ENCODE data around the gene CFAP221.

The CFAP221 gene

DNA sequence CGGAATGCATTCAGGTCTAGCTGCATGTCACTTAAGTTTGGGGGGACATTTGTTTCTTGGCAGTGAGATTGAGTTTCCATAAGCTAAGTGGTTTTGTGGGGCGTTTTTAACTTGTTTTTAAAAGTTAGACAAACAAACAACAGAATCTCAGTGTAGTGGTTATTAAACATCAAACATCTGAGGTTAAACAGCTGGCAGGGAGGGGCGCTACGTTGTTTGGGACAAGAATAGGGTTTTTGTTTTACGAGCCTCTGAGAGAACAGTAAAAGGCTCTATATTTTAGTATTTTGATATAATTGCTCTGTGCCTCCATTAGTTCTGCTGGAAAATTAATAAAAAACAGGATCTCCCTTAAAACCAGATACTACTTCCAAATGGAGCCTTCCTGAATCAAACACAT is 93.1 kb downstream of the CFAP221 start:
- DNase-seq (ENCODE audit: extremely low read depth, insufficient read length), result no peak
- TF ChIP-seq, protein P1, sequence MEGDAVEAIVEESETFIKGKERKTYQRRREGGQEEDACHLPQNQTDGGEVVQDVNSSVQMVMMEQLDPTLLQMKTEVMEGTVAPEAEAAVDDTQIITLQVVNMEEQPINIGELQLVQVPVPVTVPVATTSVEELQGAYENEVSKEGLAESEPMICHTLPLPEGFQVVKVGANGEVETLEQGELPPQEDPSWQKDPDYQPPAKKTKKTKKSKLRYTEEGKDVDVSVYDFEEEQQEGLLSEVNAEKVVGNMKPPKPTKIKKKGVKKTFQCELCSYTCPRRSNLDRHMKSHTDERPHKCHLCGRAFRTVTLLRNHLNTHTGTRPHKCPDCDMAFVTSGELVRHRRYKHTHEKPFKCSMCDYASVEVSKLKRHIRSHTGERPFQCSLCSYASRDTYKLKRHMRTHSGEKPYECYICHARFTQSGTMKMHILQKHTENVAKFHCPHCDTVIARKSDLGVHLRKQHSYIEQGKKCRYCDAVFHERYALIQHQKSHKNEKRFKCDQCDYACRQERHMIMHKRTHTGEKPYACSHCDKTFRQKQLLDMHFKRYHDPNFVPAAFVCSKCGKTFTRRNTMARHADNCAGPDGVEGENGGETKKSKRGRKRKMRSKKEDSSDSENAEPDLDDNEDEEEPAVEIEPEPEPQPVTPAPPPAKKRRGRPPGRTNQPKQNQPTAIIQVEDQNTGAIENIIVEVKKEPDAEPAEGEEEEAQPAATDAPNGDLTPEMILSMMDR (IDR thresholded peaks at IDR 0.05; ENCODE audit: insufficient read depth, low read length, poor library complexity, severe bottlenecking), result no peak
- Histone ChIP-seq H3K4me3 (replicated peaks; ENCODE audit: low read depth, low read length) (no peak overlapping the region), H3K27me3 (replicated peaks; ENCODE audit: control insufficient read depth, insufficient read depth, low read length) (no peaks in the 10 kb centered on the region; the same call in 1 of the 2 replicates), H3K36me3 (ENCODE audit: control insufficient read depth, insufficient read depth, low read length) (no peaks in the 10 kb centered on the region)

DNA sequence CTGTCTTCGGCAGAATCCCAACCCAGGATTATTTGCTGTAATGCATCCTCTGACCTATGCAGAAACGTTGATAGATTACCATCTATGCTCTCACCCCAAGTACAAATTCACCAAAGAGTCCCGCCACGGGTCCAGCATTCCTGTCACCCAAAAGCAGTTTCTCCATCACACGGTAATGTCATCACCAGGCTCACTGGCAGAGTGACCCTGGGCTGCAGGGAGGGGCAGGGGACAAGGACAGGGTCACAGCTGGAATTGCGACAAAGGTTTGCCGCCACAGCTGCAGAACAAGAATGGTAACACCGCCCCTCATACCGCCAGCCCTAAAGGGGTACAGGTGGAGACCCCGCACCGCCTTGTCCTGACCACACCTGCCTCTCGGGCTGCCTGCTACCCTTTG is 94.0 kb downstream of the CFAP221 start:
- Histone ChIP-seq H3K4me3 (replicated peaks; ENCODE audit: low read depth, low read length) (no peak overlapping the region), H3K36me3 (ENCODE audit: control insufficient read depth, insufficient read depth, low read length) (no peaks in the 10 kb centered on the region), H3K27me3 (replicated peaks; ENCODE audit: control insufficient read depth, insufficient read depth, low read length) (no peaks in the 10 kb centered on the region; the same call in 1 of the 2 replicates)
- TF ChIP-seq, protein P1 (IDR thresholded peaks at IDR 0.05; ENCODE audit: insufficient read depth, low read length, poor library complexity, severe bottlenecking), result no peak
- DNase-seq (ENCODE audit: extremely low read depth, insufficient read length), result no peak

DNA sequence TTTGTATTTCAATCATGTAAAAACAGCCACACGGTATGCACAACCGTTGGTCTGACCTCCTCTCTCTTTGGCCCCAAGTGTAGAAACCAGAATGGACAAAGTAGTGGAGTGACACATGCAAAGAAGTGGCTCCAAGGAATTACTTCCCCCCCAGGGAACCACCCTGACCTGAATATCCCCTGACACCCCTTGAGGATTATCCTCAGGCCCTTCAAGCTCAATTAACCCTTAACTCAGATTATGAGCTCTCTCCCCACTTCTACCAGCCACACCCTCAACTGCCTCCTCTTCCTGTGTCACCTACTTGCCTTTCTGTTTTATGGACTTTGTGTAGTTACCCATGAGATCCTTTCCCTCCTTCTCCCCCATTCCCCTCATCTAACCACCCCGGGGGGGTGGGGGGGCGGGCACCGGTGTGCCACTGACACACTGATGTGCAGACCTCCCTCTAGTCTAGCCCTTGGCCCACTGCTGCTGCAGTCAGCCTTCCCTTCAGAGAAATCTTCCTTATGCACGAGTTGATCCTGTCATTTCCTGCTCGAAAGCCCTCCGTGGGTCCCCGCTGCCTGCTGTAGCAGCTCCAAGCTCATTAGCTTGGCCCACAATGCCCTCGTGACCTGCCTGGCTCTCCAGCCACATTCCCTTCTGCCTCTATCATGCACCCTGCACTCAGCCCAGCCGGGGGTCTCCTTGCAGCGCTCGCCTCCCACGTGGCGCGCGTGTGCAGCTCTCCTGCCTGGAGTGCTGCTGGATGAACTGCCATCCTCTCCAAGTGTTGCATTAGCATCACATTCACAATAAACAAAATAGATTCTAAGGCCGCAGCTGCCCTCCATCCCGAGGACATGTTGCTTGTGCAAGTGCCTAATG is 94.7 kb downstream of the CFAP221 start:
- no peak overlapping the region for H3K4me3 ChIP-seq (replicated peaks; ENCODE audit: low read depth, low read length)
- H3K27me3 ChIP-seq (replicated peaks; ENCODE audit: control insufficient read depth, insufficient read depth, low read length), result no peaks in the 10 kb centered on the region; the same call in 1 of the 2 replicates
- TF ChIP-seq, protein P1 (IDR thresholded peaks at IDR 0.05; ENCODE audit: insufficient read depth, low read length, poor library complexity, severe bottlenecking), result no peak
- no peak for DNase-seq (ENCODE audit: extremely low read depth, insufficient read length)
- no peaks in the 10 kb centered on the region for H3K36me3 ChIP-seq (ENCODE audit: control insufficient read depth, insufficient read depth, low read length)

DNA sequence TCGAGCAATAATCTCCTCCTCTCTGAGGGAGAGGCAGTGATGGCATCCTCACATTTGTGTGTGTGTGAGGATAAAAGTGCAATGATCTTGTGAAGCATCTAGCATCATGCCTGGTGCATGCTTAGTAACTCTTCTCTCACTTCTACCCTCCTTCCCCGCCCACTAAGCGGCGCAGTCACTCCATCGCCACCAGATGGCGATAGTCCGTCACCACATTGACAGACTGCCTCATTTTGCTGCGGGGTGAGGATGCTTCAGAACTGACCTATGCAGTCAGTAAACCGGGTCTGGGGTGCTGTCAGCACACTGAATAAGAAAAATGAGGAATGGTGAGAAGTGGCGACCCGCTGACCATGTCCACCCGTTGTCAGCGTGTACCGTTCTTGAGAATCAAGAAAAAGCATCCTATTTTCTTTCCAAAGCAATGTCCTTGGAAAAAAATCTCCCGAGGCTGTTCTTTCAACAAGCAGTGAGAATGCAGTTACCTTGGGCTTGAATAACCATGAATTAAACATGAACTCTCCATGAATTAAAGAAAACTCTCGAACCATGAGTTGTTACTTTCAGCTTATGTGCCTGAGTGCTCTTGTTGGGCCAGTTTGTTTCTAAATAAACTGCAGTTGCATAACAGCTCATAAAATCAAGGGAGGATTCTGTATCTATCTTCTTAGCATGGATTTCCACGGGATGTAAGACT is 97.5 kb downstream of the CFAP221 start:
- Histone ChIP-seq H3K27me3 (replicated peaks; ENCODE audit: control insufficient read depth, insufficient read depth, low read length) (no peaks in the 10 kb centered on the region; the same call in 1 of the 2 replicates), H3K36me3 (ENCODE audit: control insufficient read depth, insufficient read depth, low read length) (no peaks in the 10 kb centered on the region), H3K4me3 (replicated peaks; ENCODE audit: low read depth, low read length) (no peak overlapping the region)
- peak; percentile 45 for DNase-seq (ENCODE audit: extremely low read depth, insufficient read length)
- TF ChIP-seq, protein P1 (IDR thresholded peaks at IDR 0.05; ENCODE audit: insufficient read depth, low read length, poor library complexity, severe bottlenecking), result peak; percentile 95

DNA sequence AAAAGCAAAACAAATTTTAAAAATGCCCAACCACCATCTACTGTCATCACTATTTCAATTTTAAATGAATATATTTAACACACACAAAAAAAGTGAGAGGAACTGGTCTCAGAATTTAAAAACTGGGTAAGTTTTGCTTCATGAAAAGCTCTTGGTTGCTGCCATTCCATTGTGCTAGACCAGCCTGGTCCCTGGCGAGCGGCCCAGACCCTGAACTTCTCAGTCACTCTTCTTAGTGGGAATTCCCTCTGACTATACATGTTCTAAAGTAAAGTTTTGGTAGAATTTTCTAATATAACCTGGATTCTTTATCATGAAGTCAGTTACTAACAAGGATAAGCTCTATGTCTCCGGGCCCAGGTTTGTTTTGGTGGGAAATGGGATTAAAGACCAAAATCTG is 99.9 kb downstream of the CFAP221 start:
- DNase-seq (ENCODE audit: extremely low read depth, insufficient read length), result no peak
- TF ChIP-seq, protein P1 (IDR thresholded peaks at IDR 0.05; ENCODE audit: insufficient read depth, low read length, poor library complexity, severe bottlenecking), result no peak
- no peaks in the 10 kb centered on the region for H3K36me3 ChIP-seq (ENCODE audit: control insufficient read depth, insufficient read depth, low read length)
- no peaks in the 10 kb centered on the region for H3K27me3 ChIP-seq (replicated peaks; ENCODE audit: control insufficient read depth, insufficient read depth, low read length)
- H3K4me3 ChIP-seq (replicated peaks; ENCODE audit: low read depth, low read length), result no peak overlapping the region

Data from GM06990 (cell line).